Measurements from ENCODE around the gene LZTR1. TPM values are rescaled to one million over a fixed set of nuclear protein-coding genes. Genes with fewer than 3 reads are reported as not detected.

Gene LZTR1
- total RNA-seq, 1 donor from 2014 or later = 87.0 TPM

DNA sequence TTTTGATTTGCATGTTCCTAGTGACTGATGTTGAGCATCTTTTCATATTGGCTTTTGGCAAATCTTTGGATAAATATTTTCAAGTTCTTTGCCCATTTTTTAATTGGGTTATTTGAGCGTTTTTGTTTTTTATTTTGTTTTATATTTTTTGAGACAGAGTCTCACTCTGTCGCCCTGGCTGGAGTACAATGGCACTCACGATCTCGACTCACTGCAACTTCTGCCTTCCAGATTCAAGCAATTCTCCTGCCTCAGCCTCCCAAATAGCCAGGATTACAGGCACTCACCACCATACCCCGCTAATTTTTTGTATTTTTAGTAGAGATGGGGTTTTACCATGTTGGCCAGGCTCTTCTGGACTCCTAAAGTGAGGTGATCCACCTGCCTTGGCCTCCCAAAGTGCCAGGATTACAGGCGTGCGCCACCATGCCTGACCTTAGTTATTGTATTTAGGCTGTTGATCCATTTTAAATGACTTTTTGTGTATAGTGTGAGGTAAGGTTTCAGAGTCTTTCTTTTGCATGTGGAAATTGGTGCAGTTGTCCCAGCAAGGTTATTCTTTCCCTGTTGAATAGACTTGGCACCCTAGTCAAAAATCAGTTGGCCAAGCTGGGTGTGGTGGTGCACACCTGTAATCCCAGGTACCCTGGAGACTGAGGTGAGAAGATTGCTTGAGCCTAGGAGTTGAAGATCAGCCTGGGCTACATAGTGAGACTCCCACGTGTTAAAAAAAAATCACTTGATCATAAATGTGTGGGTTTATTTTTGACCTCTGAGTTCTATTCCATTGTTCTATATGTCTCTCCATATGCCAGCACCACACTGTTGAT is 38.8 kb upstream of the LZTR1 start:
- peak; percentile 6 for DNase-seq (ENCODE audit: low spot score)
- Mint-ChIP-seq H3K9me3 (ENCODE audit: low read depth) (no peaks in the 10 kb centered on the region), H3K4me3 (ENCODE audit: unreplicated experiment) (no peak overlapping the region), H3K27ac (ENCODE audit: unreplicated experiment) (no peak overlapping the region), H3K36me3 (ENCODE audit: low read depth) (no peaks in the 10 kb centered on the region), H3K4me1 (ENCODE audit: low read depth) (peaks cover 55% of the 10 kb centered on the region), H3K27me3 (ENCODE audit: low read depth) (no peaks in the 10 kb centered on the region)
- TF ChIP-seq, protein P1, sequence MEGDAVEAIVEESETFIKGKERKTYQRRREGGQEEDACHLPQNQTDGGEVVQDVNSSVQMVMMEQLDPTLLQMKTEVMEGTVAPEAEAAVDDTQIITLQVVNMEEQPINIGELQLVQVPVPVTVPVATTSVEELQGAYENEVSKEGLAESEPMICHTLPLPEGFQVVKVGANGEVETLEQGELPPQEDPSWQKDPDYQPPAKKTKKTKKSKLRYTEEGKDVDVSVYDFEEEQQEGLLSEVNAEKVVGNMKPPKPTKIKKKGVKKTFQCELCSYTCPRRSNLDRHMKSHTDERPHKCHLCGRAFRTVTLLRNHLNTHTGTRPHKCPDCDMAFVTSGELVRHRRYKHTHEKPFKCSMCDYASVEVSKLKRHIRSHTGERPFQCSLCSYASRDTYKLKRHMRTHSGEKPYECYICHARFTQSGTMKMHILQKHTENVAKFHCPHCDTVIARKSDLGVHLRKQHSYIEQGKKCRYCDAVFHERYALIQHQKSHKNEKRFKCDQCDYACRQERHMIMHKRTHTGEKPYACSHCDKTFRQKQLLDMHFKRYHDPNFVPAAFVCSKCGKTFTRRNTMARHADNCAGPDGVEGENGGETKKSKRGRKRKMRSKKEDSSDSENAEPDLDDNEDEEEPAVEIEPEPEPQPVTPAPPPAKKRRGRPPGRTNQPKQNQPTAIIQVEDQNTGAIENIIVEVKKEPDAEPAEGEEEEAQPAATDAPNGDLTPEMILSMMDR (IDR thresholded peaks at IDR 0.05) = no peak

DNA sequence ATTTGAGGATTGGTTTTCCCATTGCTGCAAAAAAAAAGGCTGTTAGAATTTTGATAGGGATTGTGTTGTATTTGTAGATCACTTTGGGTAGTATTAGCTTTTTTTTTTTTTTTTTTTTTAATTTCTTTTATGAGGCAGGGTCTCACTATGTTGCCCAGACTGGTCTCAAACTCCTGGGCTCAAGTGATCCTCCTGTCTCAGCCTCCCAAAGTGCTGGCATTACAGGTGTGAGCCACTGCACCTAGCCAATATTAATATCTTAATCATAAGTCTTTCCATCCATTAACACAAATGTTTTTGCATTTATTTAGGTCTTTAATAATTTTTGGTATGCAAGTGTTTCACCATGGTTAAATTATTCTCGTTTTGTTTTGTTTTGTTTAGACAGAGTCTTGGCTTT is 38.1 kb upstream of the LZTR1 start:
- DNase-seq (ENCODE audit: low spot score) = no peak
- Mint-ChIP-seq H3K27me3 (ENCODE audit: low read depth) (no peaks in the 10 kb centered on the region), H3K4me1 (ENCODE audit: low read depth) (peaks cover 51% of the 10 kb centered on the region), H3K4me3 (ENCODE audit: unreplicated experiment) (no peak overlapping the region), H3K36me3 (ENCODE audit: low read depth) (no peaks in the 10 kb centered on the region), H3K27ac (ENCODE audit: unreplicated experiment) (no peak overlapping the region), H3K9me3 (ENCODE audit: low read depth) (no peaks in the 10 kb centered on the region)
- TF ChIP-seq, protein P1 (IDR thresholded peaks at IDR 0.05) = no peak

DNA sequence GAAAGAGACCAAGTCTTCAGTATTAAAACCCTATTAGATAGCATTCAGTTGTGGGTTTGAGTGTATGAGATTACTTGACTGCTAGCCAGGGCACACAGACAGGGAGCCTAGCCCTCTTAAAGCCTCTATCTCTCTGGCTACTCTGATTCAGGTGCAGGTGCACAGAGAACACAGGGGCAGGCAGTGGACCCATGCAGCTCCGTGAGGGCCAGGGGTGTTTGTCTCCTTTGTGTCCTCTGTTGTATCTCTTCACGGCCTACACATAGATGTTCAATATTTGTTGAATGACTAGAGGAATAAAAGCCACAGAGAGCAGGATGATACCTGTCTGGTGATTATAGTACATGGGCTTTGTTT is 36.5 kb upstream of the LZTR1 start:
- peak overlapping the region; percentile 84 for H3K27ac Mint-ChIP-seq (ENCODE audit: unreplicated experiment)
- peaks cover 3% of the 10 kb centered on the region for H3K36me3 Mint-ChIP-seq (ENCODE audit: low read depth)
- H3K4me3 Mint-ChIP-seq (ENCODE audit: unreplicated experiment) = no peak overlapping the region
- TF ChIP-seq, protein P1 (IDR thresholded peaks at IDR 0.05) = no peak
- H3K27me3 Mint-ChIP-seq (ENCODE audit: low read depth) = no peaks in the 10 kb centered on the region
- peak; percentile 18 for DNase-seq (ENCODE audit: low spot score)
- H3K9me3 Mint-ChIP-seq (ENCODE audit: low read depth) = no peaks in the 10 kb centered on the region
- peaks cover 41% of the 10 kb centered on the region for H3K4me1 Mint-ChIP-seq (ENCODE audit: low read depth)

DNA sequence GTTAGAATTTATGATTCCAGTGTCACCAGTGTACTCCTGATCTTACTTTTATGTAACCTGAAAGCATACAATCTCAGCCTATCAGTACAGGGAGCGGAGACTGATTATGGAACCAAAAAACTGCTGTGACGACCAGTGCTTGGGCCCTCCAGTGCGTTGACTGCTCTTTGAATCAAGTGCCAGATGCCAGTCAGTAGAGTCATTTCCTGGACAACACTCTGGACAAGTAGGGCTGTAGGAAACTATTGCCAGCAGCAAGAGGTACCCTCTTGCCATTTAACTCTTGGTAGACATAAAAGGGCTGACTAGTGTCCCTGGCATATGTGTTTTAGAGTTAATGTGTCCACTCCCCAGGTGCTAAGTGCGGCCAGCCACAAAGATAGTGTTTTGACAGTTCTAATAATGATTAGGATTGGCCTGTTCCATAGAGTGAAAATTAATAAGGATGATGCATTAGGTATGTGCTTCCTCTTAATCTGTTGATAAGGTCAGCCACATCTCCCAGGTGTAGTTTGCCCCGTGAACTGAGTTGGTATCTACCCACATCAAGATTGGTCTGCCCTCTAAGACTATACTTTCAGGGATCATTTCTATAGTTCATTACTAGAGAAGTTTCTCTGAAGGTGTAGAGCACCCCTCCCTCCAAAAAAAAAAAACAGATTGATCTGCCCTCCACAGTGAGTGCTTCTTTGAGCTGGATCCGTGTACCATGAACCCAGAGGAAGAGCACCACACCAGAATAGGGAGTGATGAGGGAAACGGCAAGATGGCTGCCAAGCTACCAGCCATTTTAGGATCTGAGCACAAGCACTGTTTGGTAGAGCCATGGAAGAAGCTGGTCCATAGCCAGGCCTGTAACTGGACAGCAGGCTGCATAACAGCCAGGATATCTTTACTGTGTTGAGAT is 35.8 kb upstream of the LZTR1 start:
- TF ChIP-seq, protein P1 (IDR thresholded peaks at IDR 0.05) = no peak
- peak; percentile 2 for DNase-seq (ENCODE audit: low spot score)
- peaks cover 3% of the 10 kb centered on the region for H3K36me3 Mint-ChIP-seq (ENCODE audit: low read depth)
- H3K27me3 Mint-ChIP-seq (ENCODE audit: low read depth) = no peaks in the 10 kb centered on the region
- H3K4me3 Mint-ChIP-seq (ENCODE audit: unreplicated experiment) = no peak overlapping the region
- peaks cover 35% of the 10 kb centered on the region for H3K4me1 Mint-ChIP-seq (ENCODE audit: low read depth)
- H3K27ac Mint-ChIP-seq (ENCODE audit: unreplicated experiment) = peak overlapping the region; percentile 84
- no peaks in the 10 kb centered on the region for H3K9me3 Mint-ChIP-seq (ENCODE audit: low read depth)

DNA sequence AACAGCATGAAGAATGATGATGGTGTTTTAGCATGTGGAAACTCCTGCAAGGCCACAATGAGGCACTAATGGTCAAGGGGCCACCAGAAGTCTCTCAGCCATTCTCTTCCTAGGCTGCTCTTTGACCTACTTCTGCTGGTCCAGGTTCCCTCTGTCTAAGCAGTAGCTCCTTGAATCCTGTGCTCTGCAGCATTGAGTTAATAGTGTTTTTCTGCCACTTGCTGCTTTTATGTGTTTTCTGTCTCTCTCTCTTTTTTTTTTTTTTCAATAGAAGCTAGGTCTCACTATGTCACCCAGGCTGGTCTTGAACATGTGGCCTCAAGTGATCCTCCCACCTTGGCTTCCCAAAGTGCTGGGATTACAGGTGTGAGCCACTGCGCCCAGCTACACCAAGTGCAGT is 35.1 kb upstream of the LZTR1 start:
- H3K36me3 Mint-ChIP-seq (ENCODE audit: low read depth) = peaks cover 6% of the 10 kb centered on the region
- H3K27ac Mint-ChIP-seq (ENCODE audit: unreplicated experiment) = no peak overlapping the region
- DNase-seq (ENCODE audit: low spot score) = no peak
- no peaks in the 10 kb centered on the region for H3K9me3 Mint-ChIP-seq (ENCODE audit: low read depth)
- no peak overlapping the region for H3K4me3 Mint-ChIP-seq (ENCODE audit: unreplicated experiment)
- no peaks in the 10 kb centered on the region for H3K27me3 Mint-ChIP-seq (ENCODE audit: low read depth)
- peaks cover 35% of the 10 kb centered on the region for H3K4me1 Mint-ChIP-seq (ENCODE audit: low read depth)
- TF ChIP-seq, protein P1 (IDR thresholded peaks at IDR 0.05) = no peak
